PC-3 (cell line): ENCODE results near the gene TULP3.

Experiments
- CTCF ChIP-seq: fragments of 300-600 bp; sonication (generic); conservative IDR thresholded peaks from 2 replicates; pipeline ENCODE4 v1.5.1; 2017; ENCODE audit warnings: antibody characterized with exemption, low read depth, mild to moderate bottlenecking, low read length
- EZH2 ChIP-seq: fragments of 300-600 bp; sonication (generic); IDR thresholded peaks from one replicate; pipeline ENCODE4 v1.6.1; 2017; ENCODE audit warnings: antibody characterized with exemption, mild to moderate bottlenecking, low read length; ENCODE audit not compliant: unreplicated experiment

- no peak for TF ChIP-seq CTCF
- TF ChIP-seq EZH2: no peak
These were observed 38.8 kb upstream of the TULP3 start for GRCh38 chr12:2851931-2852330.
